Colon (tissue), 2 donors: ENCODE measurements around the gene FHIT.

Source experiments
- FAIRE-seq: peaks from 2 replicates; lab custom pipeline; 2012; peaks lifted over from hg19 to GRCh38; lab: Jason Lieb, UNC
- donor health status: control.
- donor health status: control.

FHIT gene

GRCh38 chr3:60277361-60277800 lies 973.9 kb downstream of the FHIT start:
- no peak for FAIRE-seq

- no peak for FAIRE-seq
Measured at GRCh38 chr3:60276615-60277014, 974.6 kb downstream of the FHIT start.

GRCh38 chr3:60274646-60275045 lies 976.6 kb downstream of the FHIT start:
- no peak for FAIRE-seq

GRCh38 chr3:60274098-60274497 lies 977.2 kb downstream of the FHIT start:
- FAIRE-seq, result no peak

GRCh38 chr3:60269829-60270266 lies 981.4 kb downstream of the FHIT start:
- FAIRE-seq, result no peak

- FAIRE-seq, result no peak
Measured at GRCh38 chr3:60269377-60269776, 981.9 kb downstream of the FHIT start.

- FAIRE-seq, result no peak
Measured at GRCh38 chr3:60268123-60268522, 983.1 kb downstream of the FHIT start.

GRCh38 chr3:60266444-60266843 lies 984.8 kb downstream of the FHIT start:
- no peak for FAIRE-seq

GRCh38 chr3:60263191-60263590 lies 988.1 kb downstream of the FHIT start:
- FAIRE-seq, result no peak

GRCh38 chr3:60262546-60262945 lies 988.7 kb downstream of the FHIT start:
- no peak for FAIRE-seq

GRCh38 chr3:60260546-60260945 lies 990.7 kb downstream of the FHIT start:
- no peak for FAIRE-seq

- no peak for FAIRE-seq
Measured at GRCh38 chr3:60250810-60251209, 1000.4 kb downstream of the FHIT start.

- FAIRE-seq, result no peak
Measured at GRCh38 chr3:60250206-60250605, 1001.0 kb downstream of the FHIT start.

- FAIRE-seq, result no peak
Measured at GRCh38 chr3:60246361-60246760, 1004.9 kb downstream of the FHIT start.

- no peak for FAIRE-seq
Measured at GRCh38 chr3:60243456-60243855, 1007.8 kb downstream of the FHIT start.

- no peak for FAIRE-seq
Measured at GRCh38 chr3:60240492-60240891, 1010.8 kb downstream of the FHIT start.

- FAIRE-seq, result no peak
Measured at GRCh38 chr3:60238550-60238949, 1012.7 kb downstream of the FHIT start.

GRCh38 chr3:60229502-60229901 lies 1021.8 kb downstream of the FHIT start:
- FAIRE-seq, result no peak

GRCh38 chr3:60228823-60229222 lies 1022.4 kb downstream of the FHIT start:
- FAIRE-seq, result no peak

- FAIRE-seq, result no peak
Measured at GRCh38 chr3:60226912-60227311, 1024.3 kb downstream of the FHIT start.

GRCh38 chr3:60225848-60226247 lies 1025.4 kb downstream of the FHIT start:
- FAIRE-seq, result no peak

GRCh38 chr3:60220768-60221167 lies 1030.5 kb downstream of the FHIT start:
- FAIRE-seq, result no peak

GRCh38 chr3:60219501-60219900 lies 1031.8 kb downstream of the FHIT start:
- FAIRE-seq, result no peak

GRCh38 chr3:60217156-60217911 lies 1033.9 kb downstream of the FHIT start:
- no peak for FAIRE-seq
